ENCODE results near the gene TBX15.

Gene TBX15

DNA sequence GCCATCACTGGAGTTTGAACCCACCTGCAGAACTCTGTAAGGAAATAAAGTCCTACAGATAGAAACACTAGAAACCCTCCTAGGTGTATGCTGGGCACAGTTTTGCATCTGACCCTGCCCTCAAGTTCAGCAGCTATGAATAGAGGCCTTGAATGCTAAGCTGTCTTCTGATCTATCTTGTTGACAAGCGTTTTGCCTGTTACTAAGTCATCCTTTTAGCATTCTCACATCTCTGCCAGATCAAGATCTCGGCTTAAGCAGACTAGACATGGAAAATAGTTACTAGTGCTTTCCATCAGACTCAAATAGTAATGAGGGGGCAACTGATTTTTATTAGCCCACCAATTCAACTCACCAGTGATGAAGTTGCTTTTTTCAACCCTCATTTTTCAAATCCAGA is 10.5 kb downstream of the TBX15 start:
- TF ChIP-seq, protein P1, sequence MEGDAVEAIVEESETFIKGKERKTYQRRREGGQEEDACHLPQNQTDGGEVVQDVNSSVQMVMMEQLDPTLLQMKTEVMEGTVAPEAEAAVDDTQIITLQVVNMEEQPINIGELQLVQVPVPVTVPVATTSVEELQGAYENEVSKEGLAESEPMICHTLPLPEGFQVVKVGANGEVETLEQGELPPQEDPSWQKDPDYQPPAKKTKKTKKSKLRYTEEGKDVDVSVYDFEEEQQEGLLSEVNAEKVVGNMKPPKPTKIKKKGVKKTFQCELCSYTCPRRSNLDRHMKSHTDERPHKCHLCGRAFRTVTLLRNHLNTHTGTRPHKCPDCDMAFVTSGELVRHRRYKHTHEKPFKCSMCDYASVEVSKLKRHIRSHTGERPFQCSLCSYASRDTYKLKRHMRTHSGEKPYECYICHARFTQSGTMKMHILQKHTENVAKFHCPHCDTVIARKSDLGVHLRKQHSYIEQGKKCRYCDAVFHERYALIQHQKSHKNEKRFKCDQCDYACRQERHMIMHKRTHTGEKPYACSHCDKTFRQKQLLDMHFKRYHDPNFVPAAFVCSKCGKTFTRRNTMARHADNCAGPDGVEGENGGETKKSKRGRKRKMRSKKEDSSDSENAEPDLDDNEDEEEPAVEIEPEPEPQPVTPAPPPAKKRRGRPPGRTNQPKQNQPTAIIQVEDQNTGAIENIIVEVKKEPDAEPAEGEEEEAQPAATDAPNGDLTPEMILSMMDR (IDR thresholded peaks at IDR 0.05), result no peak
- H3K27me3 ChIP-seq, result peaks cover 97% of the 10 kb centered on the region
- no peak overlapping the region for H3K27ac ChIP-seq
- no peaks in the 10 kb centered on the region for H3K9me3 ChIP-seq
- H3K36me3 ChIP-seq, result no peaks in the 10 kb centered on the region
- H3K4me1 ChIP-seq (ENCODE audit: control insufficient read depth in 1 of 2, insufficient read depth in 1 of 2, low read depth in 1 of 2, low read length in 1 of 2), result no peaks in the 10 kb centered on the region
- no peak overlapping the region for H3K4me3 ChIP-seq (ENCODE audit: low read depth in 1 of 2, low read length in 1 of 2)

DNA sequence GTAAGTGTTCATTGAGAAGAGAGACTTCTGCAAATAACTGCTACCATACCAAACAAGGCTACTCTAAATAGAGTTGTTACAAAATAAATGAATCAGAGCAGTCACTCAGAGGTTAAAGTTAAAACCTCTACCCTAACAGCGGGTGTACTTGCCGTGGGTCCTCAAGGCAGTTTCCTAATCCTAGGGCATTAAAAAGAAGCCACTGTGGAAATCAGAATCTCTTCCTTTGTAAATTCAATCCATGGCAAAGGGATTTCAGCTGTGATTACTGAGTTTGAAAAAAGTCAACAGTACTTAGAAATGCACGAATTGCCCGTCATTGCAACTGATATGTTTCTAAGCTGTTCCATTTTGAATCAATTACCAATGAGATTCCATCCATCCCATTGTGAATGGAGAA is 13.5 kb downstream of the TBX15 start:
- Histone ChIP-seq H3K36me3 (no peaks in the 10 kb centered on the region), H3K27ac (no peak overlapping the region), H3K4me1 (ENCODE audit: control insufficient read depth in 1 of 2, insufficient read depth in 1 of 2, low read depth in 1 of 2, low read length in 1 of 2) (no peaks in the 10 kb centered on the region), H3K27me3 (peaks cover 87% of the 10 kb centered on the region), H3K9me3 (no peaks in the 10 kb centered on the region), H3K4me3 (ENCODE audit: low read depth in 1 of 2, low read length in 1 of 2) (no peak overlapping the region)
- TF ChIP-seq, protein P1 (IDR thresholded peaks at IDR 0.05), result no peak

DNA sequence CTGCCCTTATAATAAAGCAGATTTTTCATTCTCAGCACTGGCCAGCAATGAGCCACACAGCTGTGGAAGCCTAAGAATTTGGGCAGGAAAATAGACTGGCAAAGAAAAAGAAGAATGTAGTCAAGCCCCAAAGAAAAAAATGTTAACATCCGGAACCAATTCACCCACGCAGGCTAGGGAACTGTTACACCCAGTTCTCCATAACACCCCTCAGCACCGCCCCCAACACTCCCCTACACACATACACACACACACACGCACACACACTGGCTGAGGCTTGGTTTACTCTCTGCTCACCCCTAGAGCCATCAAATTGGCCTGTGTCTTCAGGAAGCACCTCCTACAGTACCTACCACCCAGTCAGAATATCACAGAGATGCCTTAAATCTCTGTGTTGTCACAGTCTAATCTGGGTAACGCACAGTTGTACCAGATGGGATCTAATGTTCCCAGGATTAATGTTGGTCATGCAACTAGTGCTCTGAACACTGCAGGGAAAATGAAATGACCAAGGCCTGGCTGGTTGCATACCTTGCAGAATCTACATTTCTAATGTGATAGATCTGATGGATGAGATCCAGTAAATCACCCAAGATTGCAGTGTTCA is 14.5 kb downstream of the TBX15 start:
- no peaks in the 10 kb centered on the region for H3K9me3 ChIP-seq

DNA sequence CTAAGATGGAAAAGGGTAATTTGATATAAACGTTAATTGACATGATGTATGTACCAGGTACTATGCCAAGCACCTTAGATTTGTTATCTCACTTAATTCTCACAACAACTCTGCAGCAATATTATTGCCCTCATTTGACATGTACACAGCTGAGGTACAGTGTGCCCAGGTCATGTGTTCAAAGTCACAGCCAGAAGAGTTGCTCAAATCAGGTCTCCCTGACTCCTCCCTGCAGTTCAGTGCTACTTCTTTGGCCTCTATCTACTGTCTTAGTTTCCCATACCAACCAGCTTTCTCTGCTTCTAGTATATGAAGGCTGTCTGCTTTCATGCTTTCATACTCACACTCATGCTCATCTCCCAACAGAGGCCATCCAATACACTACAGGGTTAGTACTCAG is 15.1 kb downstream of the TBX15 start:
- Histone ChIP-seq H3K4me3 (ENCODE audit: low read depth in 1 of 2, low read length in 1 of 2) (no peak overlapping the region), H3K36me3 (no peaks in the 10 kb centered on the region), H3K4me1 (ENCODE audit: control insufficient read depth in 1 of 2, insufficient read depth in 1 of 2, low read depth in 1 of 2, low read length in 1 of 2) (no peaks in the 10 kb centered on the region), H3K9me3 (no peaks in the 10 kb centered on the region), H3K27ac (no peak overlapping the region), H3K27me3 (peaks cover 71% of the 10 kb centered on the region)
- TF ChIP-seq, protein P1 (IDR thresholded peaks at IDR 0.05), result no peak

More for the DNA sequence above, 14.5 kb downstream of the TBX15 start:
- Histone ChIP-seq H3K27me3 (peaks cover 77% of the 10 kb centered on the region), H3K36me3 (no peaks in the 10 kb centered on the region), H3K4me3 (ENCODE audit: low read depth in 1 of 2, low read length in 1 of 2) (no peak overlapping the region), H3K4me1 (ENCODE audit: control insufficient read depth in 1 of 2, insufficient read depth in 1 of 2, low read depth in 1 of 2, low read length in 1 of 2) (no peaks in the 10 kb centered on the region), H3K27ac (no peak overlapping the region)
- TF ChIP-seq, protein P1 (IDR thresholded peaks at IDR 0.05), result no peak

DNA sequence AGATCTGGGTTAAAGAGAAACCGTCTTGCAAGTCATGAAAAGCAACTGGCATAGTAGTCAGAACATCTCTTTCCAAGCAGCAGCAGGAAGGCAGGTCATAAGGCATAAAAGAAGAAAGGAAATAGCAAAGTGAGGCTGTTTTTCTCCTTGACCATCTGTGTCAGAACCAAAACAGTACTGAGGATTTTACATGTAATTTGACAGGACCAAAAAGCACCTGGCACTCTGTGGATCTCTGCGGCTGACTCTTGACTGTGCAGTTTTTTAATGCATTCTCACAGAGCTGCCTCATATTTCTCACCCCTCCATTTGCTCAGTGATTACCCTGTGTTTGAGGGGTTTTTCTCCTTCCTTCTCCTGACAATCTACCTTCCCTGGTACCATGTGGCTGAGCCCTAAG is 17.7 kb downstream of the TBX15 start:
- H3K27ac ChIP-seq, result no peak overlapping the region
- H3K4me3 ChIP-seq (ENCODE audit: low read depth in 1 of 2, low read length in 1 of 2), result no peak overlapping the region
- no peaks in the 10 kb centered on the region for H3K9me3 ChIP-seq
- TF ChIP-seq, protein P1 (IDR thresholded peaks at IDR 0.05), result no peak
- peaks cover 45% of the 10 kb centered on the region for H3K27me3 ChIP-seq
- H3K36me3 ChIP-seq, result no peaks in the 10 kb centered on the region
- no peaks in the 10 kb centered on the region for H3K4me1 ChIP-seq (ENCODE audit: control insufficient read depth in 1 of 2, insufficient read depth in 1 of 2, low read depth in 1 of 2, low read length in 1 of 2)
